Inflammatory macrophage treated with lipopolysaccharide for 1 hour (primary cell): ENCODE results near the gene TEX30.

ENCODE experiments used
- DNase-seq, 2 donors: peaks; one replicate each; pipeline ENCODE4 v3.0.0-alpha.2; 2020 to 2022

TEX30 gene

DNA sequence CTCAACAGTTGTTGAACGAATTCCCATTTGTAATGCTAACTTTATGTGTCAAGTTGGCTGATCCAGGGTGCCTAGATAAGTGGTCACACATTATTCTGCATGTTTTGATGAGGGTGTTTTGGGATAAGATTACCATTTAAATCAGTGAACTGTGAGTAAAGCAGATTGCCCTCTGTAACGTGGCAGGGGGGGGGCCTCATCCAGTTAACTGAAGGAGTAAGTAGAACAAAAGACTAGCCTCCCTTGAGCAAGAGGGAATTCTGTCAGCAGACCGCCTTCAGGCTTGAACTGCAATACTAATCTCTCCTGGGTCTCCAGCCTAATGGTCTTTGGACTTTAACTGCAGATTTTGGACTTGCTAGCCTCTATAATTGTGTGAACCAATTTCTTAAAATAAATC is 4.2 kb upstream of the TEX30 start:
- no peak for DNase-seq

DNA sequence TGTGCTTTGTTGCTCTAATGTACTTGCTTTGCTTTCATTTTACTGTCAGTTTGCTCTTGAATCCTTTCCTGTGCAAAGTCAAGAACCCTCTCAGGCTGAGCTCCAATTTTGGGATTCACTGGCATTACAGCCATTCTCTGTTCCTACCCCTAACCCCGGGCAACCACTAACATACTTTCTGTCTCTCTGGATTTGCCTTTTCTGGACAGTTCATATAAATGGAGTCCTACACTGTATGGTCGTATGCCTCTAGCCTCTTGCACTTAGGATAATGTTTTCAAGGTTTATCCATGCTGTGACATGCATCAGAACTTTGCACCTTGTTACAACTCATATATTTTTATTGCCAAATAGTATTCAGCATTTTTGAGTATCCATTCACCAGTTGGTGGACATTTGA is 2.7 kb upstream of the TEX30 start:
- DNase-seq, result no peak

DNA sequence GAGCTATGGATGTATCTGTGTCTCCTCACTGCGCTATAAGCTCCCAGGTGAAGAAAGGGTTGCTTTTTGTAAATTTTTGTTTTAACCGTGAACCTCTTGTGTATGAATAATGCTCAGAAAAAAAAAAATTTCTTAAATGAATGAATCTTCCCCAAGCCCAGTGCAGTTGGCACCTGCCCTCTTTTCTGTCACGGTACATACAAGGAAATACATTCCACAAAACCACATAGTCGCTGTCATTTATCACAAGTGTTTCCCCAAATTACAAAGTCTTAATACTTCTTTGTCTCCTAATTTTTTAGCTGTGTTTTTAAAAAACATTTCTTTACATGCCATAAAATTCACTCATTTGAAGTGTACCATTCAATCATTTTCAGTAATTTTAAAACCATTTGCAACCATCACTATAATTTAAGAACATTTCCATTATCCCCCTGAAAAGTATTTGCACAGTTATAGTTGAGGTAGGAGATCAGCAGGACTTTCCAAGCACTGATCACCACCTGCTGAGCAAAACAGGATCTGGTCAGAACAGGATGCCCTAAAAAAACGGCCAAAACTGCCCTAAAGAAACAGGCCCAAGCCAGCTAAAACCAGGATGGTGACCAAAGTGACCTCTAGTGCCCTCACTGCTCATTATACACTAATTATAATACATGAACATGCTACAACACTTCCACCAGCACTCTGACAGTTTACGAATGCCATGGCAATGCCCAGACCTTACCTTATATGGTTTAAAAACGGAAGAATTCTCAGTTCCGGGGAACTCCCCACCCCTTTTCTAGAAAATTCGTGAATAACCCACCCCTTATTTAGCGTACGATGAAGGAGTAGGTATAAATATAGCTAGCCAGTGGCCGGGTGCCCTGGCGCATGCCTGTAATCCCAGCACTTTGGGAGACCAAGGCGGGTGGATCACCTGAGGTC is 1.3 kb upstream of the TEX30 start:
- DNase-seq, result no peak

DNA sequence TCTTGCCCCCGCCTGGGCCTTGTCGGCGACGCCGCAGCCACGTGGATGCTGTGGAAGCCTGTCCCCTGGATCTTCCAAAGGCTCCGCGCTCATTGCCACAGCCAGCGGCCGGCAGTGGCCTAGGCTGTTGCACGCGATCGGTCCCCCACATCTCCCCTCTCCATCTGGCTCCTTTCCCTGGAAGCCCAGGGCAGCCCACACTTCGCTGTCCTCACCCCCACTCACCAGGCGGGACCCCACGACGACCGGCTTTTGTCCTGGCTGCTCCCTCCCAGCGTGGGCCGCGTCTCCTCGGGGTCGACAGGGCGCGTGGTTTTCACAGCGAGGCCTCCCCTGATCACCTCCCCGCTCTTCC is 605 bp upstream of the TEX30 start:
- DNase-seq, result no peak

DNA sequence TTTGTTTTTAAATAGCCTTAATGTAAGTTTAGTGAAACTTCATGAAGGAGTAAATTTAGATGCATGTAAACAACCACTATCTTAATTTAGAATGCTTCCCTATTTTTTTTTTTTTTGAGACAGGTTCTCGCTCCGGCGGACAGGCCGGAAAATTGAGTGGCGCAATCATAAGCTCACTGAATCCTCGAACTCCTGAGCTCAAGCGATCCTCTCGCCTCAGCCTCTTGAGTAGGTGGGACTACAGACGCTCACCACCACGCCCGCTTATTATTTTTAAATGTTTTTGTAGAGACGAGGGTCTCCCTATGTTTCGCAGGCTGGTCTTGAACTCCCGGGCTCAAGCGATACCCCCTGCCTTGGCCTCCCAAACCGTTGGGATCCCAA is 1.6 kb downstream of the TEX30 start:
- no peak for DNase-seq

DNA sequence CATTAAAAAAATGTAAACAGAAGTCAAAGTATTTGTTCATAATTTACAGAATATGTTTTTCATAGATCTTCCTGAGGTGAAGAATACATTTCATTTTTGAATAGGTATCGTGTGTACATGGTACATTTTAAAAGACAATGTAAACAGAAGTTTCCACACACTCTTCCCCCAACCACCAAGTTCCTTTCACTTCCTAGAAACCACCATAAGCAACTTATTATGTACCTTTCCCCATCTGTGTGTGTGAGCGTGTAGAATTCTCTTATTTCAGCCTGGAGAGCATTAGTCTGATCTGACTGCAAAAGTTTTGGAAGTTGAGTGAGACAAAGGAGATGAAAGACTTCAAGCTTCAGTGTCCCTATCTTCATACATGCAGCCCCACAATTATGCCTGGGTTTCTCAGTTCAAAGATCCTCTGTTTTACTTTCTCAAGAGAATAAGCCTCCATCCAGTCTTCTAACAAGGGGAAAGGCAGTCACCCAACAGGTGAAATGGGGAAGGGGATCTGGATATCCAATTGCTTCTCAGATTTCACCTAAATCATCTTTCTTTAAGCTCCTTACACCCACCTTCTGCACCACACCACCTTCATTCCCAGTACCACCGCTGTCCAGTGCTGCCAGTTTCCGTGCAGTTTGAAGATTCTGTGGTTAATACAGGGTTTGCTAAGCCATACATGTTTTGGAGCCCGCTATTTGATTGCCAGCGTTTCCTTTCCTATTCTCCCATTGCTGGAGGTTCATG is 2.1 kb downstream of the TEX30 start:
- DNase-seq, result no peak

DNA sequence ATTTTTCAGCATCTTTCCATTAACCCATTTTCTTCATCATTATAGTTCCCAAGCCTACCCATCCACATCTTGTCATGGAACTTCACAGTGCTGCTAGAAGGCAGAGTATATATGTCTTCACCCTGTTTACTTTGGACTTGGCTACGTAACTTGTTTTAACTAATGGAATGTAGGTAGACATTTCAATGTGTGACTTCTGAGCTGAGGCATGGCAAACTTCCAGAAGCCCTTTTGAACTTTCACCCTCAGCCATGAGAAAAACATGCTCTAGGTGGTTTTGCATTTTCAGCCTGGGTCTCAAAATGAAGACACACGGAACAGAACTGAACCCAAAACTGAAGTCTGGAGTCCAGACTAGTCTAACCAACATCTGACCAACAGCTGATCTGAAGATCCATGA is 3.2 kb downstream of the TEX30 start:
- DNase-seq, result no peak

DNA sequence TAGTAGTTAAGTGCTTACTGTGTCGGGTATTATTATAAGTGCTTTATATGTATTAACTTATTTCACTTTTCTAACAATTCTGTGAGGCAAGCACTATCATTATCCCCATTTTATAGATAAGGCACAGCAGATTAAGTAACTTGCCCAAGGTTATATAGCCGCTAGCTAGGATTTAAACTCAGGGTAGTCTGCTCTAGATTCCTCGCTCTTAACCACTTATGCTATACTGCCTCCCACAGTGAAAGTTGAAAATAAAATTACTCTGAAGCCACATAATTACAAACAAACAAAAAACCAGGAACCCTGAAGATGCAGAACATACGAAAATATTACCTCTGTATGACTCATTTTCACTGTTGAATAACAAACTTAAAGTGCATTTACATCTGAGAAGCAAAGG is 3.9 kb downstream of the TEX30 start:
- DNase-seq, result no peak

DNA sequence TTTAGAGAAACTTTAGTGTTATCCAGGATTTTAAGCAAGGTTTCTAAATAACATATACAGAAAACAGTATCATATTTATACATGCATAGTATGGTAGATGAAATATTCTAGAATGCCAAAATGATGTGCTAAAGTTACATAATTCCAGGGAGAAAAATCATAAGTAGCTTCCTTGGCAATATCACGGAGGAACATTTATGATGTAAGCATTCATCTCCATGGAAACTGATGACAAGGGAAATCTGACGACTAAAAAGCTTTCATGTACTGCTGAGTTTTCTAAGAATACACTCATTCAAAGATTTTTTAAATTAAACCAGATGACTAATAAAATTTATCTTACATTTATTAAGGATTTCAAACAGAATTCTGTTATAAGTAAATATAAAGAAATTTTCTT is 4.7 kb downstream of the TEX30 start:
- DNase-seq, result no peak

DNA sequence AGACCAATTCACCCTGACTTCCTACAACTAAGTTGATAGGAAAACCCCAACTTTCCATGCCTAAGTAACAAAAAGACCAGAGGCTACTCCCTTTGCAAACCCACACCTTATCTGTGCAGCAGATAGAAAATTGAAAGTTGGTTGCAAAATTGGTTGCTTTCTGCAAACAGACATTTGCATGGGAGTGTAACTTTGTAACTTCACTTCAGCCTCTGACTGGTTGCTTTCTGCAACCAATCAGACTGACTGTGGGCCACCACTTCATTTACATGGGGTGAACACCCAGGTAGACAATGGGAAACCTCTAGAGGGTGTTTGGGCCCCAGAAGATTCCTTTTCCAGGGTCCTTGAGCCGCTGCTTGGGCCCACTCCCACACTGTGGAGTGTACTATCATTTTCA is 9.8 kb downstream of the TEX30 start:
- DNase-seq, result no peak

DNA sequence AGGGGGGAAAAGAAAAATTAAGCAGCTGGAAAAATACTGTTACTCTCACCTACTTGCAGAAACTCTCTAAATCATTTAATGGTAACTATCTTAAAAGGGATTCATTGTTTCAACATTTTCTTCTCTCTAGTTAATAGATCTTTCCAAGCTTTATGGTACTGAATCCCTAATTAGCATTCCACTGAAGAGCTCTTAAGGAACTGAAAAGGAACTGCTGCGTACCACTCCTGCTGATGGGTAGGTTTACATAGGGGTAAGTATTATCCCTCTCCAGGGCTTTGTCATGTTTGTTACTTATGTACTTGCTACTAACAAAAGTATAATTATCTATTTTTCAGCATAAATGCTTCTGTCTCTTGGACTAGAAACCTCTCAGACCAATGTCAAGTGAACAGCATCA is 12.5 kb downstream of the TEX30 start:
- no peak for DNase-seq

DNA sequence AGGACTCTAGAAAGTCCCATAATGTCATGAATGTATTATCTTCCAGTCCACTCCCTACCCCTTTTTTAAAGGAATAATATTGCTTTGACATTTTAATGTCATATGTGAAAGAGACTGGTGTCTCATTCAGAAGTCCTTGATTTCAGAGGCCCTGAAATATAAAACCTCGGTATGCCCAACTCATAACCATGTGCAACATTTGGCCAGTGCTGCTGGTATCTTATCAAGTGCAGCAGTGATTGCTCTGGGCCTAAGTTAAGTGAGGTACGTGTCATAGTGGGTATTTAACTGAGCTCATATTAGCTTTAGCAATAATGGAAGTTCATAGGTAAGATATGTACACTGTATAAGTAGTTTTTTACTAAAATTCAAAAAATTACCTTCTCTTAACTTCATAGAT is 14.7 kb downstream of the TEX30 start:
- DNase-seq, result no peak

DNA sequence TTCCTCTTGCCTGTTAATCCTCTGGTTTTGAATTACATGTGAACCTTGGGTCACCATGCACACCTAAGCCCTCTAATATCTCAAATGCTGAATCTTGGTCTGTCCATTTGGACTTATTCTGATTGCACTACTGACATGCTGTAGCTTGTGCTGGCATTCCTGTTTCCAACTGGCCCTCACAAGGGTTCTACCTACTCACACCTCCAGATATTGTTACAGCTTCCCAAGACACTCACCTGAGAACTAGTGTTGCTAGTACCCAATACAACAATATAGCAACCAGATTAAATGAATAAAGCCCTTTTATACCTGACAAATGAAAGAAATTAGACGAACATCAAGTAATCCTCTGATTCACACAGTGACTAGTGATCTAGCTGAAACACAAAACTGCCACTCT is 16.6 kb downstream of the TEX30 start:
- no peak for DNase-seq

DNA sequence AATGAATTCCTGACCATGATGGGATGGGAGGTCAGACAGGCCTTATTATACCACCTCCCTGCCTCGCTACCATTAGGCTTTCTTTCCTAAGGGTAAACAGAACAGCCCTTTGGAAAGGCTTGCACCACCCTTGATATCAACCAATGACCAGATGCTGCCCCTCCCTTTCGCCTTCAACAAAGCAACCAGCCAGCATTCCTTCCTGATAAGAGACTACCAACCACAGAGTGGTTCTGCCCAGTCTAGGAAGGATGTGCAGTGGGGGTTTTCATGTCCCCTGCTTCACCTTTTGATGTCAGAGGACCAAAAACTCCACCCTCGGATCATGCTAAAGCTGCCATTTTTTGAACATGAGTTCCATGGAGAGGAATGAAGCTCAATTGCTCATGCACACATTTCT is 21.7 kb downstream of the TEX30 start:
- DNase-seq, result no peak

DNA sequence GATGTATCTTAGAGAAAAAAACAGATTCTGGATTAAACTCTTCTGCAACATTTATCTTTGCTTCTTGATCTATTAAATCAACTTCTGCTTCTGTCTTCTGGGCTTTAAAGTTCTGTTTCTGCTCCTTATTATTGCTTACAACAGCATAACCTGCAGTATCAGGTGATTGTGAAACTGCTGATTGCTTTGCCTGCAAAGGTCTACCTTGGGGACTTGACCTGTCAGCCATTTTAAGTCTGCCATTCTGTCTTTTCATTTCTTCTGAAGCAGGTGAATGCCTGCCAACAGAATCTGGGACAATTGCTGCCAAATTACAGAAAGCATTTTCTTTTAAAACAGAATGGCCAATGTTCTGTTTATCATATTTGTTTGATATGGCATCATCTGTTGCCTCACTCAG is 31.1 kb downstream of the TEX30 start:
- no peak for DNase-seq

DNA sequence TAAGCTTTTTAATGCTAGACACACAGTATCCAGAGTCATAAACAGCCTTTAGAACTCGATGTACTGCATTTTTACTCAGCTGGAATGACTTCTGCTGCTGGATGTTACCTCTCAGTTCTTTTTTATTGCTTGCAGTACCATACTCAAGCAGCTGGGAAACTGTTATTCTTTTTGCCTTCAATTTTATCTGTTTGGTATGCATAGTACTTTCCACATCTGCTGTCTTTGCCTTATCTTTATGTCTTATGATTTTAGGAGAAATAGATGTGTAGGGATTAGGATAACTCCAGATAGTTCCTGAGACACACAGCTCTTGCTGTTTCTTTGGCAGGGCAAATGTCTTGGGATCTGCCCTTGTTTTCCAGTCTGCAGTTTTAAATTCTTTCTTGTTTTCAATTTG is 31.5 kb downstream of the TEX30 start:
- DNase-seq, result no peak

DNA sequence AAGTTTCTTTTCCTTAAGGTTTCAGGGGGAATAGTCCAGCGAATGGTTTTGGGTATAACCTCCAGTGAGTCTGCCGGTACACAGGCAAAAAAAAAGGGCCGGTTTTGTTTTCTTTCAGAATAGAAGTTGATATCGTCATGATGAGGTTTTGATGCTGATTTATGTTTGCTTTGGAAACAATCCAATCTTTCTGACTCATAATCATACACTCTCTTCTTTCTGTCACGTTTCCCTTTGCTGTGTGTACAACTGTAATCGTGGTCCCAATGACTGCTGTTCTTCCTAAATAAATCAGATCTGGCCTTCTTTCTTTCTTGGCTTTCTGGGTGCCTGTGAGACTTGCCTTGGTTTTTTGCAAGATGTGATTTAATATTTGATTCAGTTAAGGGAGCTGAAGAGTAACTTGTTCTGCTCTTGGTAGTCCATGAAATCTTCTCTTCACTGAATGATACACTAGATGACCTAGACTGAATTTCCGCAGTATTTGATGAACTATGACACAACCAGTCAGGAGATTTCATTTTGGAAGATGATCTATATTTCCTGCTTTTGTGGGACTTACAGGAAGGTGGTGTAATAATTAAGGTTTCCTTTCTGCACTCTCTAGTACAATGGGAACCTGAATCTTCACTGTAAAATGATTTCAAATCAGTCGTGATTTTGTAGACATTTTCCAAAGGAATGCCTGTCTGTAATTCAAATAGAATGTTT is 43.9 kb downstream of the TEX30 start:
- DNase-seq, result peak; percentile 21 to 46

DNA sequence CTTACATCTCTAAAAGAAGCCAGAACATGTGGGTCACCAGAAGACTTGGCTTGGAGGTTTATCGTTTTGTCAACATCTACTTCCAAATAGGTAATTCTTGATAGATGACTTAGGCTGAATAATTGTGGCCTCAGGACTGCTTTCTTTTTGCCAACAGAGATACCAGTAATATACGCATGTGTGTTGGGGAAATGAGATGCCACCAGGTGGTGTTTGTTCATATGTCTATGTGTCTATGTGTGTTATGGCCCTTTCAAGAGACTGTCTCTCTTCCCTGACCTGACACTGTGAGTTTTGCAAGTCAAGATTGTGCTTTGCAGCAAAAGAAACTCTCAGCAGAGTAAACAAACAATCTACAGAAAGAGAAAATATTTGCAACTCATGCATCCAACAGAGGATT is 47.2 kb downstream of the TEX30 start:
- DNase-seq, result no peak

DNA sequence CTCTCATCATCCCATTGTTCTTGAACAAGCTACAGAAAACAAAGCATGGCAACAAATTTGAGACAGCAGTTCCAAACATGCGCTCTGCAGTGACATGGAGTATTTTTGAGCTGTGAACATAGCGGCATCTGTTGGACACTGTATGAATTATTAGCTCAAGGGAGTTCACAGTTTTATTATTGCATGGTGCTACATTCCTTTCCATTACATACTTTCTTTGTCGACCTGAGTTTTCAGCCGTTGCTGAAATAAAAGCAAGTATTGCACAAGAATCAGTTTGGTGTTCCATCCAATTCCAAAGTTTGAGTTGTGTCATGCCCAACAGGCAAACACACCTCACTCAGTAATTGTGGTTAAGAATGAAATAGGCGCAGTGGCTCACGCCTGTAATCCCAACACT is 48.7 kb downstream of the TEX30 start:
- DNase-seq, result peak in 1 of 2 donors; percentile 12

DNA sequence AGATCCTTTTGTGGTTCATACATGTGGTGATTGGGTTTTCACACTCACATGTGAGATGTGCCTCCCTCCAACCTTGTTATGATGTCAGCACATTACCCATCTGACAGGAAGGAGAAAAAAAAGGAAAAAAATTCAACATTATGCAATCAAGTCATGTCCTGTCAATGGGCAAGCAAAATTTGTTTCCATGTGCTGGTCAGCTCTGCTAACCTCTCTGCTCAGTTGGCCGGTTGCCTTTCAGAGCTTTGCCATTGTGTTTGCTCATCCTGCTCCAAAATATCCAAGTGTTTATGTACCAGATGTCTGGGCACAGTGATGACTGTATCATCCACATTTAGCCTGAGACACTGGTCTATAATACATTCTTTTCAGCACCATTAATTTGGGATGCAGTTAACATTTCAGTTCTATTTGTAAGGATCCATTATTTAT is 51.8 kb downstream of the TEX30 start:
- peak; percentile 5 to 31 for DNase-seq

DNA sequence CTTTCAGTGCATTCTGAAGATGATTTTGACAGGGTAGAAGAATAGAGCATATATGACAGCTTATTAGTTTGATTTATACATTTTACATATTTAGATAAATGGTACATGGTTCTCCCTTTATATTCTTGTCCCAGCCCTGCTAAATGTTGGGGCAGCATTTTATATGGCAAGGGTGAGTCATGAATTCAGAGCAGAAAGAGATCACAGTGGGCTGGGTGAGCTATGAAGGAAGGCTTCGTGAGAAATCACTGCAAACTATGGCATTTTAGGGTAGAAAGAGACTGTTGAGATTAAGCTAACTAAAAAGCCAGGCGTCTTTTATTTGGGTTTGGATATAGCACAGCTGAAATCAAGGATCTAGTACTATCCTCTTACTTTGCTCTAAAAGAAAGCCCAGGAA is 54.8 kb downstream of the TEX30 start:
- DNase-seq, result no peak
